HCT116 (cell line): ENCODE results near the gene SYNPR. TPM values are rescaled to one million over a fixed set of nuclear protein-coding genes. Genes with fewer than 3 reads are reported as not detected.

Source experiments
- ATAC-seq: fragments of 200-7000 bp; cut with Tn5 transposase; 2 replicates; pipeline ENCODE4 v1.9.1; 2020; ENCODE audit warnings: mild to moderate bottlenecking, moderate library complexity
- BruUV-seq: library from RNA; stranded (reverse); fragments of 400-500 nt; replicated peaks from 2 replicates; lab custom pipeline; 2021; lab: Mats Ljungman, UMichigan
- CTCF ChIA-PET: fragments of 300-600 bp; sonication (Branson Sonifier 250); formaldehyde crosslinking; loops from one replicate; lab custom pipeline; 2021; ENCODE audit warnings: antibody characterized with exemption; lab: Charles Lee
- POLR2A ChIA-PET: fragments of 300-600, 350-600 bp; sonication (Branson Sonifier 250); formaldehyde crosslinking; loops from one replicate; lab custom pipeline; 2021; ENCODE audit warnings: antibody characterized with exemption; lab: Charles Lee
- RAD21 ChIA-PET, 2 experiments: fragments of 300-600 bp; sonication (Branson Sonifier 250); formaldehyde crosslinking; loops; one replicate each; lab custom pipeline; 2023; ENCODE audit warnings: low total read pairs in 2 of 2; ENCODE audit not compliant: uncharacterized antibody in 2 of 2, unreplicated experiment in 2 of 2, low non-redundant PET in 1 of 2; lab: Charles Lee
- DNase-seq: peaks from one replicate; pipeline ENCODE4 v3.0.0-alpha.2; 2010; ENCODE audit warnings: low read depth, low spot score
- H2AFZ ChIP-seq: fragments of 200-600 bp; shearing (Covaris generic), sonication (generic); 2 replicates; pipeline ENCODE4 v1.6.1; 2017; ENCODE audit warnings: low read depth, mixed run types, mixed read lengths, antibody characterized with exemption, low read length; ENCODE audit not compliant: poor library complexity, severe bottlenecking
- H3K27ac ChIP-seq: 2 replicates; pipeline ENCODE4 v1.5.1; 2012; ENCODE audit warnings: low read depth, low read length
- H3K27me3 ChIP-seq: fragments of 200-600 bp; sonication (generic); 2 replicates; pipeline ENCODE4 v1.6.1; 2016; ENCODE audit warnings: mixed run types, low read length, mixed read lengths; ENCODE audit not compliant: insufficient read depth
- H3K36me3 ChIP-seq, 2 experiments: fragments of 200-500 bp in 1 of 2; fragments of 200-600 bp in 1 of 2; sonication (Bioruptor generic) in 1 of 2; sonication (generic) in 1 of 2; 2 replicates each; pipeline versions ENCODE4 v1.5.1 to v1.6.1; 2014 to 2016; ENCODE audit warnings: low read length in 2 of 2, inconsistent platforms in 1 of 2, mixed read lengths in 1 of 2, mixed run types in 1 of 2; ENCODE audit not compliant: insufficient read depth in 2 of 2, control insufficient read depth in 1 of 2
- H3K4me1 ChIP-seq, 2 experiments: fragments of 200-600 bp in 1 of 2; sonication (generic) in 1 of 2; 2 replicates each; pipeline versions ENCODE4 v1.5.1 to v1.6.1; 2012 to 2017; ENCODE audit warnings: low read length in 2 of 2, inconsistent platforms in 1 of 2, mild to moderate bottlenecking in 1 of 2, mixed read lengths in 1 of 2, mixed run types in 1 of 2, moderate library complexity in 1 of 2; ENCODE audit not compliant: insufficient read depth in 2 of 2, control insufficient read depth in 1 of 2
- H3K4me2 ChIP-seq: fragments of 200-600 bp; sonication (generic); 2 replicates; pipeline ENCODE4 v1.6.1; 2017; ENCODE audit warnings: mixed run types, low read length, mixed read lengths
- H3K4me3 ChIP-seq, 2 experiments: fragments of 200-600 bp in 1 of 2; sonication (generic) in 1 of 2; replicated peaks in 1 of 2; 2 replicates each; pipeline ENCODE4 v1.5.1; 2011 to 2016; ENCODE audit warnings: low read length in 2 of 2, control low read depth in 1 of 2, low read depth in 1 of 2, mild to moderate bottlenecking in 1 of 2, mixed read lengths in 1 of 2, mixed run types in 1 of 2
- H3K79me2 ChIP-seq: fragments of 200-600 bp; sonication (generic); 2 replicates; pipeline ENCODE4 v1.6.1; 2017; ENCODE audit warnings: mild to moderate bottlenecking, mixed run types, low read length, moderate library complexity, mixed read lengths; ENCODE audit not compliant: insufficient read depth
- H3K9ac ChIP-seq: fragments of 200-600 bp; sonication (generic); 2 replicates; pipeline ENCODE4 v1.6.1; 2016; ENCODE audit warnings: low read length, mixed read lengths
- H3K9me2 ChIP-seq: fragments of 200-600 bp; sonication (generic), shearing (Covaris generic); 2 replicates; pipeline ENCODE4 v1.6.1; 2017; ENCODE audit warnings: mixed run types, mild to moderate bottlenecking, moderate library complexity; ENCODE audit not compliant: insufficient read depth
- H3K9me3 ChIP-seq, 2 experiments: fragments of 200-500 bp in 1 of 2; fragments of 200-600 bp in 1 of 2; sonication (Bioruptor generic) in 1 of 2; sonication (generic) in 1 of 2; 2 replicates each; pipeline ENCODE4 v1.6.1; 2014 to 2017; ENCODE audit warnings: low read length in 2 of 2, mixed read lengths in 2 of 2, inconsistent platforms in 1 of 2, low read depth in 1 of 2, mild to moderate bottlenecking in 1 of 2, mixed run types in 1 of 2, moderate library complexity in 1 of 2; ENCODE audit not compliant: control insufficient read depth in 1 of 2, insufficient read depth in 1 of 2
- H4K20me1 ChIP-seq: fragments of 200-600 bp; sonication (generic), shearing (Covaris generic); 2 replicates; pipeline ENCODE4 v1.6.1; 2017; ENCODE audit warnings: mixed run types, mild to moderate bottlenecking, moderate library complexity; ENCODE audit not compliant: insufficient read depth
- EGR1 ChIP-seq: IDR thresholded peaks from 2 replicates; pipeline ENCODE4 v1.6.1; 2012; ENCODE audit warnings: low read depth
- ELF1 ChIP-seq: IDR thresholded peaks from 2 replicates; pipeline ENCODE4 v1.6.1; 2012; ENCODE audit warnings: low read depth, borderline replicate concordance
- JUND ChIP-seq: IDR thresholded peaks from 2 replicates; pipeline ENCODE4 v1.6.1; 2012
- POLR2A ChIP-seq: IDR thresholded peaks from 2 replicates; pipeline ENCODE4 v1.7.0; 2011; ENCODE audit warnings: borderline replicate concordance; ENCODE audit not compliant: insufficient read depth, insufficient read length; ENCODE audit errors: extremely low read depth
- POLR2AphosphoS5 ChIP-seq: IDR thresholded peaks from 2 replicates; pipeline ENCODE4 v1.6.1; 2011; ENCODE audit warnings: mild to moderate bottlenecking, low read depth, low read length, moderate library complexity
- SP1 ChIP-seq: IDR thresholded peaks from 2 replicates; pipeline ENCODE4 v1.6.1; 2012; ENCODE audit warnings: low read depth
- YY1 ChIP-seq: IDR thresholded peaks from 2 replicates; pipeline ENCODE4 v1.6.1; 2011; ENCODE audit warnings: low read length, low read depth, moderate library complexity, mild to moderate bottlenecking; ENCODE audit not compliant: insufficient replicate concordance; ENCODE audit errors: extremely low read depth
- intact Hi-C: fragments of 100-400 bp; cut with micrococcal nuclease; formaldehyde crosslinking; loops from 2 replicates; pipeline ENCODE4 v1.10.0; 2022
- total RNA-seq: library from RNA; stranded (reverse); gene quantifications from one replicate; pipeline ENCODE4 v1.2.1, GENCODE V29; 2021; ENCODE audit not compliant: unreplicated experiment

Gene SYNPR
- total RNA-seq, 1 experiment from 2014 or later = not detected

DNA sequence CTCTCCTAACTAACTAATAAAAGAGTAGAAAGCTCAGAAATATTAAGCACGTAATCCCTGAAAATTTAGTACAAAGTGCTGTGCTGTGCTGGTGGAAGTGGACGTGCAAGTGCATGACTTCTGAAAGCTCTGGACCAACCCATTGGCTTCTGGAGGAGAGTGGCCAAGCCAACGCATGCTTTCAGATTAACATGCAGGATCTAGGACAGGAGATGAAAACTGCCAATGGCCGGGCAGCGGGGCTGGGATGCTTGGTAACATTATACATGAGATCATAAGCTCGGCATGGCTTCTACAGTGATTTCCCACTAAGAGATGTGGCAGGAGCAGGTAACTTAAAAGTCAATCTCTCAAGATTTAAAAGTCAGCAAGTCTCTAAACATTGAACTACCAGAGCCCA lies 203.5 kb downstream of the SYNPR start:
- ChIA-PET RAD21 (no interaction called here), POLR2A (no interaction called here), CTCF (no interaction called here)
- TF ChIP-seq SP1 (no peak), POLR2A (no peak), POLR2AphosphoS5 (no peak), YY1 (no peak), EGR1 (no peak)
- Histone ChIP-seq H3K4me2 (no peak overlapping the region), H3K4me3 (no peak overlapping the region), H3K9me2 (no peaks in the 10 kb centered on the region), H3K9me3 (no peaks in the 10 kb centered on the region), H3K9ac (no peak overlapping the region), H3K4me1 (no peaks in the 10 kb centered on the region), H3K27ac (no peak overlapping the region), H4K20me1 (no peaks in the 10 kb centered on the region), H3K27me3 (no peaks in the 10 kb centered on the region; the same call in 1 of the 2 replicates), H2AFZ (no peak overlapping the region), H3K79me2 (no peaks in the 10 kb centered on the region), H3K36me3 (no peaks in the 10 kb centered on the region)
- no peak for DNase-seq
- intact Hi-C loops = no loop called here
- no peak for ATAC-seq
- no TSS peak for BruUV-seq

DNA sequence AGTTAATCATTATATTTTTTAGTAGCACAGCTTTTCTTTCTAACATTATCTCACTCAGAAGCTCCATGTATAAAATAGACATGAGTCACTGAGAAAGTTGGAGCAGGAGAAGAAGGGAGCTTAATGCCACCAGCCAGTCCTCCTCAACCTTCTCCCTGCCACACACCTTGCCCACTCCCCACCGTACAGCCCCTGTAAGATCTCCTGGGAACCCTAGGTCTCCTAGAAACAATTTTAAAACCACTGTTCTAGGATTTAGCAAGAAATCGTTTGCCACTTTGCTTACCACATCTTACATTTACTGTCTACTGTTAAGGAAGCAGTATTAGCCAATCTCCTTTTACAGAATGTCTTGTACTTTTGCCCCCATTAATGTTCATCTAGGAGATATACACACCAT lies 204.2 kb downstream of the SYNPR start:
- Histone ChIP-seq H3K27ac (no peak overlapping the region), H2AFZ (no peak overlapping the region), H3K9me3 (no peaks in the 10 kb centered on the region), H3K4me2 (no peak overlapping the region), H3K4me3 (no peak overlapping the region), H4K20me1 (no peaks in the 10 kb centered on the region), H3K9ac (no peak overlapping the region), H3K79me2 (no peaks in the 10 kb centered on the region), H3K27me3 (no peaks in the 10 kb centered on the region), H3K4me1 (no peaks in the 10 kb centered on the region), H3K9me2 (no peaks in the 10 kb centered on the region), H3K36me3 (no peaks in the 10 kb centered on the region)
- CTCF ChIA-PET = no interaction called here
- RAD21 ChIA-PET = no interaction called here
- POLR2A ChIA-PET = no interaction called here
- no TSS peak for BruUV-seq
- no peak for DNase-seq
- intact Hi-C loops = no loop called here
- no peak for TF ChIP-seq JUND
- TF ChIP-seq ELF1 = no peak
- ATAC-seq = no peak
